Esophagus muscularis mucosa (tissue), 4 donors: ENCODE data around the gene CYP2U1.
"Not testable (repeated sequence)": the region's sequence is repeated elsewhere in the genome, so short reads cannot be mapped to it uniquely, and the experiment has no call there.

Source experiments
- EP300 ChIP-seq: sonication (generic); formaldehyde crosslinking; IDR thresholded peaks from one replicate; pipeline ENCODE4 v1.6.1; 2017; ENCODE audit warnings: antibody characterized with exemption
- POLR2A ChIP-seq: fragments of 450-650 bp; IDR thresholded peaks from one replicate; pipeline ENCODE4 v1.6.1; 2017; ENCODE audit warnings: antibody characterized with exemption, moderate library complexity, mild to moderate bottlenecking, low read depth
- POLR2AphosphoS5 ChIP-seq, 2 donors: sonication (generic); formaldehyde crosslinking; IDR thresholded peaks; one replicate each; pipeline ENCODE4 v1.6.1; 2017; ENCODE audit warnings: antibody characterized with exemption in 2 of 2
- TF ChIP-seq, protein P1 (sequence below), 3 experiments: fragments of 200-600 bp in 2 of 3; fragments of 450-650 bp in 1 of 3; sonication (generic) in 2 of 3; IDR thresholded peaks; one replicate each; pipeline ENCODE4 v1.5.1; 2017 to 2019; ENCODE audit warnings: antibody characterized with exemption in 3 of 3, mild to moderate bottlenecking in 2 of 3, moderate library complexity in 1 of 3

DNA sequence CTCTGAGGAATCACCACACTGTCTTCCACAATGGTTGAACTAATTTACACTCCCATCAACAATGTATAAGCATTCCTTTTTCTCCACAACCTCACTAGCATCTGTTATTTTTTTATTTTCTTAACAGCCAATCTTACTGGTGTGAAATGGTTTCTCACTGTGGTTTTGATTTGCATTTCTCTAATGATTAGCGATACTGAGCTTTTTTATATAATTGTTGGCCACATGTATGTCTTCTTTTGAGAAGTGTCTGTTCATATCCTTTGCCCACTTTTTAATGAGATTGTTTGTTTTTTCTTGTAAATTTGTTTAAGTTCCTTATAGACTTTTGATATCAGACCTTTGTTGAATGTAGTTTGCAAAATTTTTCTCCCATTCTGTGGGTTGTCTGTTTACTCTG lies 36.6 kb downstream of the CYP2U1 start:
- not testable (repeated sequence) for TF ChIP-seq EP300; POLR2AphosphoS5 (IDR thresholded peaks at IDR 0.05); POLR2A
- TF ChIP-seq, protein P1, sequence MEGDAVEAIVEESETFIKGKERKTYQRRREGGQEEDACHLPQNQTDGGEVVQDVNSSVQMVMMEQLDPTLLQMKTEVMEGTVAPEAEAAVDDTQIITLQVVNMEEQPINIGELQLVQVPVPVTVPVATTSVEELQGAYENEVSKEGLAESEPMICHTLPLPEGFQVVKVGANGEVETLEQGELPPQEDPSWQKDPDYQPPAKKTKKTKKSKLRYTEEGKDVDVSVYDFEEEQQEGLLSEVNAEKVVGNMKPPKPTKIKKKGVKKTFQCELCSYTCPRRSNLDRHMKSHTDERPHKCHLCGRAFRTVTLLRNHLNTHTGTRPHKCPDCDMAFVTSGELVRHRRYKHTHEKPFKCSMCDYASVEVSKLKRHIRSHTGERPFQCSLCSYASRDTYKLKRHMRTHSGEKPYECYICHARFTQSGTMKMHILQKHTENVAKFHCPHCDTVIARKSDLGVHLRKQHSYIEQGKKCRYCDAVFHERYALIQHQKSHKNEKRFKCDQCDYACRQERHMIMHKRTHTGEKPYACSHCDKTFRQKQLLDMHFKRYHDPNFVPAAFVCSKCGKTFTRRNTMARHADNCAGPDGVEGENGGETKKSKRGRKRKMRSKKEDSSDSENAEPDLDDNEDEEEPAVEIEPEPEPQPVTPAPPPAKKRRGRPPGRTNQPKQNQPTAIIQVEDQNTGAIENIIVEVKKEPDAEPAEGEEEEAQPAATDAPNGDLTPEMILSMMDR (IDR thresholded peaks at IDR 0.05), result not testable (repeated sequence)
